GM18519 (cell line): ENCODE results near the gene GP2.
A peak's percentile ranks its signal among the peaks of the same experiment; 100 is the strongest.

Experiments used
- ATAC-seq: cut with Tn5 transposase; IDR thresholded peaks from one replicate; pipeline ENCODE4 v1.9.1; 2021; ENCODE audit warnings: mild to moderate bottlenecking, moderate library complexity; ENCODE audit not compliant: unreplicated experiment, low FRiP score

GP2 gene

DNA sequence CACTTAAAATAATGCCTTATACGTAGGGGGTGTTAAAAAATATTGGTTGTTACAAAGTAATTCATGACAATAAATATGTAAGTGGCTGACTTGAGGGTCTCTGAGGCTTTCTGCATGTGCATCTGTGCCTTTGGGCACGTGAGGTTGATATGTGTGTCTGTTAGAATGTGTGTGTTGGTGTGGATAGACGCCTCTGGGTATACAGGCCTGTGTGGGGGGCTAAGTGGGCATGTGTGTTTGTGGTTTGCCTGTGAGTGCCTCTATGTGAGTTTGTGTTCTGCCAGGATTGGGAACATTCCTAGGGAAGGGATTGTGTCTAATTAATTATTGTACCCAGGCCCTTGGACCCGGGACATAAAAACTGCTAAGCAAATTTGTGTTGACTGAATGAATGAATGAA is 19.0 kb downstream of the GP2 start:
- ATAC-seq: no peak

GRCh38 chr16:20307791-20308190 is 19.5 kb downstream of the GP2 start:
- ATAC-seq: no peak

GRCh38 chr16:20307240-20307671 is 20.1 kb downstream of the GP2 start:
- ATAC-seq: no peak

- no peak for ATAC-seq
Measured at GRCh38 chr16:20306401-20306800, 20.9 kb downstream of the GP2 start.

GRCh38 chr16:20303012-20303411 is 24.3 kb downstream of the GP2 start:
- ATAC-seq: no peak

DNA sequence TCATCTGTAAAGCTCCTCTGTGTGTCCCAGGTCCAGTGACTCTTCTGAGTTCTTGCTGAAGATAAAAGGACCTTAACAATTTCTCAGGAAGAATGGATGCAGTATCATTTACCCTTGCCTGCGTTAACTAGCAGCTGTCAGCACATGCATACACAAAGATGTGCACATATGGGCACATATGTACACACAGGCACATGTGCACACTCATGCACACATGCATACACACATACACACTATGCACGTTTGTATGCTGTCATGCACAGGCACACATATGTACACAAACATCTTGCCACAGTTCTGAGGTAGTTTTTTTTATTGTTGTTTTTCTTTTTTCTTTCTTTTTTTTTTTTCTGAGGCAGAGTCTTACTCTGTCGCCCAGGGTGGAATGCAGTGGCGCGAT is 24.9 kb downstream of the GP2 start:
- ATAC-seq: no peak

DNA sequence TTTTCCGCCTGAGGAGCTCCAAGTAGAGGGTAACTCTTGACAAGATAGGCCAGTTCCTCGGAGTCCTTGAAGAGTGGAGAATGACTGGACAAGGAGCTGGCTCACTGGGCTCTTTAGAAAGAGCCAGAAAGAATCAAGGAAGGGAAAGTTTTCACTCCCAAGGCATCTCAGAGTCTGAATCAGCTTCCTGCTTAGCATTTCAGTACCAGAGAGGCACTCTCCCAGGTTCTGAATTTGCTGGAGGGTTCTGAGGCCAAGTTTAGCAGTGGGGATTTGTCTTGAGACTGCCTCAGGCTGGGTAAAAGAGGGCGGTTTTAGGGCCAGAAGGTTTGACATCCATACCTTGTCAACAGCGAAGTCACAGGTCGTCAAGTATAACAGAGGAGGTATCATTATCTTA is 25.5 kb downstream of the GP2 start:
- ATAC-seq: no peak

- ATAC-seq: peak; percentile 44
Measured at GRCh38 chr16:20300312-20301097, 26.8 kb downstream of the GP2 start.

DNA sequence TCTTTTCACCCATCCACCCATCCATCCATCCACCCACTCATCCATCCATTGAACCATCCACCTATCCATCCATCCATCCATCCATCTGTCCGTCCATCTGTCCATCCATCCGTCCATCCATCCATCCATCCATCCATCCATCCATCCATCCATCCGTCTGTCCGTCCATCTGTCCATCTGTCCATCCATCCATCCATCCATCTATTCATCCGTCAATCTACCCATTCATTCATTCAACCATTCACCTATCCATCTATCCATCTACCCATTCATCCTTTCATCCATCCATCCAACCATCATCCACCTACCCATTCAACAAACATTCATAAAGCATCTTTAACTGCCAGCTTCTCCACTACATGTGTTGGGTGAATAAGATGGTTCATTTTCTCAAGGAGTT is 28.9 kb downstream of the GP2 start:
- ATAC-seq: no peak

- ATAC-seq: no peak
Measured at GRCh38 chr16:20291208-20292206, 35.8 kb downstream of the GP2 start.

DNA sequence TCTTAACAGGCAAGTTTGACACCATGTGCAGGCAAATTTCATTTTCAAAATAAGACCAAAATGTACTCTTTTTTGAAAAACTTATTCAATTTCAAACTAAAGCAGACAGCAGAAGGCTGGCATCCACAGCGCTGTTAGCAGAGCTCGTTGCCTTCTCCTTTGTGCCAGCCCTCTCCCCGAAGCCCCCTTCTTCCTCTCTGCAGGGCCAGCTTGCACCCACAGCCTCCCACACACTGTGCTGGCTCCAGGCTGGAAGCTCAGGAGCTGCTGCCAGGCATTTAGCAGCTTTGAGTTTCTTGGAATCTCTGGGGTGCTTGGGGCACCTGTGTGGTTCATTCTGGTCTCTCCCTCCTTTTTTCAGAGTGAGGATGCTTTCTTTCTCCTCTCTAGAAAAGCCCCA is 37.7 kb downstream of the GP2 start:
- no peak for ATAC-seq

DNA sequence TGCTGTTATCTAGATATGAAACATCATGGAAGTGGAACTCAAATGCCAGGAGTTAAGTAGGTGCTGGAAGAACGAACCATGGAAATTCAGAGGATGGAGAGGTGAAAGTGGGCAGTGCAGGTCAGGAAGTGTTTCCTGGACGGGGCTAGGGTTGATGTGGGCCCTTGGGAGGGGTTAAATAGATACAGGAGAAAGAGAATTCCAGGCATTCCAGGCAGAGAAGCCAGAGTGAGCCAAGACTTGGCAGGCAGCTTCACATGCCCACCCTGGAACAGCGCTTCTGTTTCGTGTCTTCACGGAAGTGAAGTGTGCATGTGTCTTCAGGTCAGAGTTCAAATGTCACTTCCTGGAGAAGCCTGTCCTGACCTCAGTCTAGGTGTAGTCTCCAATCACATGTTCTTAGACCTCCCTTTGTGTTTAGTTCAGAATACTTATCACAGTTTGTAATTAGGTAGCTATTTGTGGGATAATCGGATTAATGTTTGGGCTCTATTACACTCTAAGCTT is 41.3 kb downstream of the GP2 start:
- ATAC-seq: no peak

GRCh38 chr16:20280259-20280658 is 47.1 kb downstream of the GP2 start:
- ATAC-seq: no peak

GRCh38 chr16:20271893-20272292 is 55.4 kb downstream of the GP2 start:
- no peak for ATAC-seq

DNA sequence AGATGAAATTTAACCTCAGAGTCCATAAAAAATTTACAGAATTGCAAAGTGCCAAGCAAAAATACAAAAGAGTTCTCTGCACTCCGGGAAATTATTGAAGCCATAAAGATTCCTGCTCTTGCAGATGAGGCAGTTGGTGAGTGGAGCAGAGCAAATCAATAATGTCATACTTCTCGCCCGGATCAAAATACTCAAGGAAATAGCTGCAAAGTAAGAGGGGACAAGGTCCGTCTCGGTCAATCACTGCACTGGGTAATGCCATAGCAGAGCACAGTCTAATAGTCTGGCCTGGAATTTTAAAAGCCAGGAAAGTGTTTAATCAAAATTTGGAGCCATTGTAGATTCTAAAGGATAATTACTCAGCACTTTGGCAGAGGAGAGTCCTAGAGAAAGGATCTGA is 58.9 kb downstream of the GP2 start:
- ATAC-seq: no peak

DNA sequence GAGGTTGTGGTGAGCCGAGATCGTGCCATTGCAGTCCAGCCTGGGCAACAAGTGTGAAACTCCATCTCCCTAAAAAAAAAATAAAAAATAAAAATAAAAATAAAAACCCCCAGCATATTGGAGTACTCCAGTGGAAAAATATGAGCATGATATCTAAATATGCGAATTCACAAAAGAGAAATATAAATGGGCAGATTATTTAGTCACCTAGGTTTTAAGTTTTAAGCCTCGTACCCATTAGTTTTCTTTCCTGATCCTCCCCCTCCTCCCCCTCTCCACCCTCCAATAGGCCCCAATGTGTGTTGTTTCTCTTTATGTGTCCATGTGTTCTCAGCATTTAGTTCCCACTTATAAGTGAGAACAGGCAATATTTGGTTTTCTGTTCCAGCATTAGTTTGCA is 62.3 kb downstream of the GP2 start:
- ATAC-seq: no peak

DNA sequence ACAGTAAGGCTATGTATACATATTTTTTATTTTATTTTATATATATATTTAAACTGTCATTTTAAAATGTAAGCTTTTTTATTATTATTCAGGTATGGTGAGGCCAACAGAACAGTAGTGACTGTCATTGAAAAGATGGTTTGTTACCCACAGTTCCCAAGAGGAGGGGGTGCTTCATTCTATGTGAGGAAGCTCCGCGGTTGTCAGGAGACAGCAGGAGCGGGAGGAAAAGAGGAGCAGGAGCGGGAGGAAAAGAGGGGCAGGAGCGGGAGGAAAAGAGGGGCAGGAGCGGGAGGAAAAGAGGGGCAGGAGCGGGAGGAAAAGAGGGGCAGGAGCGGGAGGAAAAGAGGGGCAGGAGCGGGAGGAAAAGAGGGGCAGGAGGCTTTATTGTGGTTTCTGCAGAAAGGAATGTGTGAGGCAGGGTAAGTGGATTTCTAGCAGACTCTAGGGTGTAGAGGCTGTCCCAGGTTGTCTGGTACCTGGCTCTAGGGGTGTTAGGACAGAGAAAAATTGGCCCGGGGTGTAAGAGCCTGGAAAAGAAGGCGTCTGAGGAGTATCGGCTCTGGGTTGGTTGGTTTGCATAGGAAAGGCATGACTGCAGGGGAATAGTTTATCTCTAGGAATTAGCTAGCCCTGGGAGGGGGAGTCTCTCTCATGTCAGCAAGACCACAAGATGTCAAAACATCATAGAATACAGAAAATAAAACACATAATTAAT is 64.0 kb downstream of the GP2 start:
- ATAC-seq: no peak

GRCh38 chr16:20262248-20262647 is 65.1 kb downstream of the GP2 start:
- no peak for ATAC-seq

DNA sequence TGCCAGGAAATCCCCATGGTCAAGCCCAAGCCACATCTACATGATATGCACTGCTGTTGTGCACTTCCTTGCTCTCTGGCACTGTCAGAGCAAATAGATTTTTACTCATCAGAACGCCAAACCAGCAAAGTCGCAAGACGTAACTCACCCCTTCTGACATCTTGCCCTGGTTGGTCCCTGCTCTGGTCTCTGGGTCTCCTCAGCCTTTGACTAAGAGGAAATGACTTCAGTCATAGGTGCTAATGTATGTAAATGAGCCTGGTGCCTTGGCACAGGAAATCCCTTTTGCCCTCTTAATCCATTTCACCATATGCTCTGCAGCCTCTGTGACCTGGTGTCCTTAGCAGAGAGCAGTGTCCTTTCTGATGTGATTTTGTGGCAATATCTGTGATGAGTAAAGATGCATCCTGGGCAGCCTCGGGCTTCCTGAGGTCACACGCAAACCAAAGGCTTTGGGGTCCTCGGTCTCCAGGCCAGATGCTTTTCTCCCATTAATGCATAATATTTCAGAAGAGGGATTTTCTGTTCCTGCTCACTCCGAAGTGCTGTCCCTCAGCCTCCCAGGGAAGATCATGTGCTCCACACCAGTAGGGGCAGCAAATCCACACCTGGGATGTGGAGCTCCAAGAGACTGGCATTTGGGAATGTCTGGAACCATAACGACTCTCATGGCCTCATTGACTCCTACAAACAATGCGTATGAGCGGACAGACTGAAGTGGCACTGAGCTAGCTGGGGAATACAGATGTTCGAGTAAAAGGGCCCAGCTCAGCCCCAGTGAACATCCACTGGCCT is 66.9 kb downstream of the GP2 start:
- no peak for ATAC-seq
